Measurements from ENCODE around the gene NFIA. TPM values are rescaled to one million over a fixed set of nuclear protein-coding genes. Genes with fewer than 3 reads are reported as not detected.

Gene NFIA
- total and polyA plus RNA-seq, 2 of the 13 experiments (the other 11 are each of a cell fraction or from before 2014, with no cell fraction given): 14.7 to 28.5 TPM

- ChIA-PET CTCF (ENCODE audit: low intra/inter-chr PET ratio, low total read pairs) (no interaction called here), POLR2A (no interaction called here)
- no peak overlapping the region for H3K4me3 ChIP-seq (replicated peaks in 1 of 3; ENCODE audit: insufficient read depth in 1 of 3, low read depth in 2 of 3, low read length in 3 of 3)
- no peaks in the 10 kb centered on the region for H3K27me3 ChIP-seq (ENCODE audit: control insufficient read depth in 1 of 2, insufficient read depth in 2 of 2, low read length in 2 of 2)
- no peak for DNase-seq (ENCODE audit: low spot score)
- TF ChIP-seq MED8 (CRISPR knock-in tag; IDR thresholded peaks at IDR 0.05; ENCODE audit: insufficient replicate concordance) (no peak), ZNF44 (CRISPR knock-in tag; IDR thresholded peaks at IDR 0.05) (no peak), RBAK (CRISPR knock-in tag; IDR thresholded peaks at IDR 0.05) (no peak), NFE2L1 (CRISPR knock-in tag; IDR thresholded peaks at IDR 0.05; ENCODE audit: borderline replicate concordance) (no peak), CENPX (CRISPR knock-in tag; IDR thresholded peaks at IDR 0.05) (no peak), MYNN (CRISPR knock-in tag; IDR thresholded peaks at IDR 0.05; ENCODE audit: low read depth) (no peak), ZNF180 (CRISPR knock-in tag; IDR thresholded peaks at IDR 0.05; ENCODE audit: borderline replicate concordance, low read depth) (no peak), ZNF205 (CRISPR knock-in tag; IDR thresholded peaks at IDR 0.05) (no peak)
- TF ChIP-seq, protein P1, sequence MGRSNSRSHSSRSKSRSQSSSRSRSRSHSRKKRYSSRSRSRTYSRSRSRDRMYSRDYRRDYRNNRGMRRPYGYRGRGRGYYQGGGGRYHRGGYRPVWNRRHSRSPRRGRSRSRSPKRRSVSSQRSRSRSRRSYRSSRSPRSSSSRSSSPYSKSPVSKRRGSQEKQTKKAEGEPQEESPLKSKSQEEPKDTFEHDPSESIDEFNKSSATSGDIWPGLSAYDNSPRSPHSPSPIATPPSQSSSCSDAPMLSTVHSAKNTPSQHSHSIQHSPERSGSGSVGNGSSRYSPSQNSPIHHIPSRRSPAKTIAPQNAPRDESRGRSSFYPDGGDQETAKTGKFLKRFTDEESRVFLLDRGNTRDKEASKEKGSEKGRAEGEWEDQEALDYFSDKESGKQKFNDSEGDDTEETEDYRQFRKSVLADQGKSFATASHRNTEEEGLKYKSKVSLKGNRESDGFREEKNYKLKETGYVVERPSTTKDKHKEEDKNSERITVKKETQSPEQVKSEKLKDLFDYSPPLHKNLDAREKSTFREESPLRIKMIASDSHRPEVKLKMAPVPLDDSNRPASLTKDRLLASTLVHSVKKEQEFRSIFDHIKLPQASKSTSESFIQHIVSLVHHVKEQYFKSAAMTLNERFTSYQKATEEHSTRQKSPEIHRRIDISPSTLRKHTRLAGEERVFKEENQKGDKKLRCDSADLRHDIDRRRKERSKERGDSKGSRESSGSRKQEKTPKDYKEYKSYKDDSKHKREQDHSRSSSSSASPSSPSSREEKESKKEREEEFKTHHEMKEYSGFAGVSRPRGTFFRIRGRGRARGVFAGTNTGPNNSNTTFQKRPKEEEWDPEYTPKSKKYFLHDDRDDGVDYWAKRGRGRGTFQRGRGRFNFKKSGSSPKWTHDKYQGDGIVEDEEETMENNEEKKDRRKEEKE (IDR thresholded peaks at IDR 0.05): no peak
- no peaks in the 10 kb centered on the region for H3K9me3 ChIP-seq (ENCODE audit: low read length)
- no peak overlapping the region for H3K4me2 ChIP-seq (ENCODE audit: low read depth, low read length)
- peaks cover 95% of the 10 kb centered on the region for H3K79me2 ChIP-seq (ENCODE audit: insufficient read depth, low read length)
- peaks cover 65% of the 10 kb centered on the region for H3K4me1 ChIP-seq (ENCODE audit: insufficient read depth, low read length)
- H2AFZ ChIP-seq (ENCODE audit: low read length): no peak overlapping the region
- no peak for ATAC-seq
- intact Hi-C loops (cut with micrococcal nuclease; ENCODE audit: unreplicated experiment): loop anchor here (5.0 kb wide), 1 partner anchor 214 kb away; no protein-coding TSS in a partner anchor
- 99% methylated on average over 2 of the region's 2 CpGs for WGBS (ENCODE audit: low lambda C conversion rate)
- BruUV-seq (replicated peaks): no TSS peak
- no peak for FAIRE-seq
- no peak overlapping the region for H3K27ac ChIP-seq (ENCODE audit: extremely low read length, insufficient read depth, low read length)
- no peak overlapping the region for H3K9ac ChIP-seq (ENCODE audit: insufficient read depth, low read depth, low read length)
- in situ Hi-C loops (cut with HindIII; ENCODE audit: extremely low pct_ligation_motif_present, low pct_unique_long_range_greater_than_20kb): no loop called here
- H4K20me1 ChIP-seq (ENCODE audit: insufficient read depth, low read length): no peaks in the 10 kb centered on the region
- no peaks in the 10 kb centered on the region for H3K36me3 ChIP-seq (replicated peaks in 1 of 2; ENCODE audit: control insufficient read depth in 1 of 2, insufficient read depth in 2 of 2, low read length in 2 of 2)
These were observed 41.0 kb downstream of the NFIA start for GRCh38 chr1:61123326-61123725.
